SK-N-SH (cell line): Measurements from ENCODE around the gene SNX24.

Source experiments
- ELF1 ChIP-seq: IDR thresholded peaks from 2 replicates; pipeline ENCODE4 v1.4.0; 2012
- FOSL2 ChIP-seq: IDR thresholded peaks from 2 replicates; pipeline ENCODE4 v1.4.0; 2012; ENCODE audit warnings: low read depth, mild to moderate bottlenecking, moderate library complexity, borderline replicate concordance
- MEF2A ChIP-seq: IDR thresholded peaks from 2 replicates; pipeline ENCODE4 v1.4.0; 2012; ENCODE audit warnings: low read depth, borderline replicate concordance
- MXI1 ChIP-seq: IDR thresholded peaks from 2 replicates; pipeline ENCODE4 v1.6.1; 2012; ENCODE audit warnings: mild to moderate bottlenecking, low read depth, low read length, improper control_type of control experiment
- POLR2AphosphoS5 ChIP-seq: IDR thresholded peaks from 2 replicates; pipeline ENCODE4 v1.6.1; 2012; ENCODE audit warnings: low read depth, low read length
- RFX5 ChIP-seq: IDR thresholded peaks from 2 replicates; pipeline ENCODE4 v1.6.1; 2012; ENCODE audit warnings: mild to moderate bottlenecking, improper control_type of control experiment, low read length
- TAF1 ChIP-seq: IDR thresholded peaks from 2 replicates; pipeline ENCODE4 v1.6.1; 2012; ENCODE audit warnings: low read depth, mild to moderate bottlenecking, low read length, moderate library complexity, borderline replicate concordance
- TCF12 ChIP-seq: IDR thresholded peaks from 2 replicates; pipeline ENCODE4 v1.4.0; 2012
- YY1 ChIP-seq: IDR thresholded peaks from 2 replicates; pipeline ENCODE4 v1.4.0; 2012; ENCODE audit warnings: low read depth, mild to moderate bottlenecking
- TF ChIP-seq, protein P1 (sequence below): fragments of 200-600 bp; sonication (generic); IDR thresholded peaks from 2 replicates; pipeline ENCODE4 v1.6.1; 2017; ENCODE audit warnings: antibody characterized with exemption, mild to moderate bottlenecking, moderate library complexity
- TF ChIP-seq, protein P2 (sequence below): fragments of 150-350 bp; IDR thresholded peaks from 2 replicates; pipeline ENCODE4 v1.6.1; 2017; ENCODE audit warnings: antibody characterized with exemption, low read length, low read depth, borderline replicate concordance
- TF ChIP-seq, protein P3 (sequence below): IDR thresholded peaks from 2 replicates; pipeline ENCODE4 v1.6.1; 2012; ENCODE audit warnings: mild to moderate bottlenecking, low read depth, low read length, moderate library complexity

DNA sequence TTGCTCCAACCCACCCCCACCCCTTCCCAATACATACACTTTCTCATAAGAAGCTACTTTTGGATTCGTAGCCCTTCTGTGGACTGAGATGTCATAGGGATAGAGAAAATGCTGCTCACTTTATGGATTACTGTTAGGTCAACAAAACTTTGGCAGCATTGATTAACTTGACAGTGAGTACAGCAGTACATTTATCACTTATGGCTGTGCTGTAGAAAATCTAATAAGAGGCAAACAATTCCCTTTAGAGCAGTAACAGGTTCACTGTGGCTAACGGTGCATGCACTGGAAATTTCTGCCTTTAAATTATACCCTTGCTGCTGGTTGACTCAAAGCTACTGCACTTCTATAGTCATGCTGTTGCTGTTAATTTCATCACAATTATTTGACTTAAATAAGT lies 131.9 kb downstream of the SNX24 start:
- no peak for TF ChIP-seq FOSL2
- TF ChIP-seq, protein P1, sequence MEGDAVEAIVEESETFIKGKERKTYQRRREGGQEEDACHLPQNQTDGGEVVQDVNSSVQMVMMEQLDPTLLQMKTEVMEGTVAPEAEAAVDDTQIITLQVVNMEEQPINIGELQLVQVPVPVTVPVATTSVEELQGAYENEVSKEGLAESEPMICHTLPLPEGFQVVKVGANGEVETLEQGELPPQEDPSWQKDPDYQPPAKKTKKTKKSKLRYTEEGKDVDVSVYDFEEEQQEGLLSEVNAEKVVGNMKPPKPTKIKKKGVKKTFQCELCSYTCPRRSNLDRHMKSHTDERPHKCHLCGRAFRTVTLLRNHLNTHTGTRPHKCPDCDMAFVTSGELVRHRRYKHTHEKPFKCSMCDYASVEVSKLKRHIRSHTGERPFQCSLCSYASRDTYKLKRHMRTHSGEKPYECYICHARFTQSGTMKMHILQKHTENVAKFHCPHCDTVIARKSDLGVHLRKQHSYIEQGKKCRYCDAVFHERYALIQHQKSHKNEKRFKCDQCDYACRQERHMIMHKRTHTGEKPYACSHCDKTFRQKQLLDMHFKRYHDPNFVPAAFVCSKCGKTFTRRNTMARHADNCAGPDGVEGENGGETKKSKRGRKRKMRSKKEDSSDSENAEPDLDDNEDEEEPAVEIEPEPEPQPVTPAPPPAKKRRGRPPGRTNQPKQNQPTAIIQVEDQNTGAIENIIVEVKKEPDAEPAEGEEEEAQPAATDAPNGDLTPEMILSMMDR: no peak
- no peak for TF ChIP-seq MEF2A
- TF ChIP-seq, protein P2, sequence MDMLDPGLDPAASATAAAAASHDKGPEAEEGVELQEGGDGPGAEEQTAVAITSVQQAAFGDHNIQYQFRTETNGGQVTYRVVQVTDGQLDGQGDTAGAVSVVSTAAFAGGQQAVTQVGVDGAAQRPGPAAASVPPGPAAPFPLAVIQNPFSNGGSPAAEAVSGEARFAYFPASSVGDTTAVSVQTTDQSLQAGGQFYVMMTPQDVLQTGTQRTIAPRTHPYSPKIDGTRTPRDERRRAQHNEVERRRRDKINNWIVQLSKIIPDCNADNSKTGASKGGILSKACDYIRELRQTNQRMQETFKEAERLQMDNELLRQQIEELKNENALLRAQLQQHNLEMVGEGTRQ: no peak
- TF ChIP-seq POLR2AphosphoS5: no peak
- TF ChIP-seq, protein P3, sequence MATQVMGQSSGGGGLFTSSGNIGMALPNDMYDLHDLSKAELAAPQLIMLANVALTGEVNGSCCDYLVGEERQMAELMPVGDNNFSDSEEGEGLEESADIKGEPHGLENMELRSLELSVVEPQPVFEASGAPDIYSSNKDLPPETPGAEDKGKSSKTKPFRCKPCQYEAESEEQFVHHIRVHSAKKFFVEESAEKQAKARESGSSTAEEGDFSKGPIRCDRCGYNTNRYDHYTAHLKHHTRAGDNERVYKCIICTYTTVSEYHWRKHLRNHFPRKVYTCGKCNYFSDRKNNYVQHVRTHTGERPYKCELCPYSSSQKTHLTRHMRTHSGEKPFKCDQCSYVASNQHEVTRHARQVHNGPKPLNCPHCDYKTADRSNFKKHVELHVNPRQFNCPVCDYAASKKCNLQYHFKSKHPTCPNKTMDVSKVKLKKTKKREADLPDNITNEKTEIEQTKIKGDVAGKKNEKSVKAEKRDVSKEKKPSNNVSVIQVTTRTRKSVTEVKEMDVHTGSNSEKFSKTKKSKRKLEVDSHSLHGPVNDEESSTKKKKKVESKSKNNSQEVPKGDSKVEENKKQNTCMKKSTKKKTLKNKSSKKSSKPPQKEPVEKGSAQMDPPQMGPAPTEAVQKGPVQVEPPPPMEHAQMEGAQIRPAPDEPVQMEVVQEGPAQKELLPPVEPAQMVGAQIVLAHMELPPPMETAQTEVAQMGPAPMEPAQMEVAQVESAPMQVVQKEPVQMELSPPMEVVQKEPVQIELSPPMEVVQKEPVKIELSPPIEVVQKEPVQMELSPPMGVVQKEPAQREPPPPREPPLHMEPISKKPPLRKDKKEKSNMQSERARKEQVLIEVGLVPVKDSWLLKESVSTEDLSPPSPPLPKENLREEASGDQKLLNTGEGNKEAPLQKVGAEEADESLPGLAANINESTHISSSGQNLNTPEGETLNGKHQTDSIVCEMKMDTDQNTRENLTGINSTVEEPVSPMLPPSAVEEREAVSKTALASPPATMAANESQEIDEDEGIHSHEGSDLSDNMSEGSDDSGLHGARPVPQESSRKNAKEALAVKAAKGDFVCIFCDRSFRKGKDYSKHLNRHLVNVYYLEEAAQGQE: no peak
- TF ChIP-seq YY1: no peak
- no peak for TF ChIP-seq MXI1
- TF ChIP-seq ELF1: no peak
- TF ChIP-seq TAF1: no peak
- no peak for TF ChIP-seq RFX5
- no peak for TF ChIP-seq TCF12
